H9 (cell line): ENCODE results near the gene RXFP2. TPM values are rescaled to one million over a fixed set of nuclear protein-coding genes. Genes with fewer than 3 reads are reported as not detected.

Experiments
- DNase-seq: peaks from one replicate; pipeline ENCODE4 v3.0.0-alpha.2; 2017
- H2AFZ ChIP-seq: one replicate; pipeline ENCODE4 v1.6.1; 2013; ENCODE audit warnings: mild to moderate bottlenecking, low read length, control low read depth, moderate library complexity
- H2AK5ac ChIP-seq: 2 replicates; pipeline ENCODE4 v1.6.1; 2013; ENCODE audit warnings: low read length, control low read depth, mixed read lengths; ENCODE audit not compliant: insufficient read length
- H2BK120ac ChIP-seq: one replicate; pipeline ENCODE4 v1.6.1; 2013; ENCODE audit warnings: low read depth, mild to moderate bottlenecking, low read length, control low read depth, inconsistent platforms; ENCODE audit not compliant: poor library complexity, severe bottlenecking
- H2BK12ac ChIP-seq: 2 replicates; pipeline ENCODE4 v1.6.1; 2013; ENCODE audit warnings: low read length, control low read depth, mixed read lengths, low read depth; ENCODE audit not compliant: insufficient read length
- H2BK15ac ChIP-seq: 2 replicates; pipeline ENCODE4 v1.6.1; 2013; ENCODE audit warnings: low read depth, low read length, control low read depth
- H2BK20ac ChIP-seq: one replicate; pipeline ENCODE4 v1.6.1; 2013; ENCODE audit warnings: low read depth, mild to moderate bottlenecking, low read length, control low read depth, inconsistent platforms; ENCODE audit not compliant: poor library complexity, severe bottlenecking
- H2BK5ac ChIP-seq: 2 replicates; pipeline ENCODE4 v1.6.1; 2013; ENCODE audit warnings: low read length, control low read depth, mixed read lengths; ENCODE audit not compliant: insufficient read length
- H3K14ac ChIP-seq: 2 replicates; pipeline ENCODE4 v1.6.1; 2013; ENCODE audit warnings: low read length, control low read depth; ENCODE audit not compliant: insufficient read depth
- H3K18ac ChIP-seq: 2 replicates; pipeline ENCODE4 v1.6.1; 2013; ENCODE audit warnings: low read depth, mild to moderate bottlenecking, mixed read lengths, low read length, control low read depth; ENCODE audit not compliant: insufficient read length
- H3K23ac ChIP-seq: 2 replicates; pipeline ENCODE4 v1.6.1; 2013; ENCODE audit warnings: low read length, control low read depth, mixed read lengths, low read depth; ENCODE audit not compliant: insufficient read length
- H3K23me2 ChIP-seq: 2 replicates; pipeline ENCODE4 v1.6.1; 2013; ENCODE audit warnings: low read depth, mild to moderate bottlenecking, mixed read lengths, low read length, control low read depth; ENCODE audit not compliant: insufficient read length, poor library complexity, severe bottlenecking
- H3K27ac ChIP-seq: 2 replicates; pipeline ENCODE4 v1.5.1; 2013; ENCODE audit warnings: low read length, control low read depth, mixed read lengths, low read depth; ENCODE audit not compliant: insufficient read length
- H3K27me3 ChIP-seq: 2 replicates; pipeline ENCODE4 v1.6.1; 2013; ENCODE audit warnings: low read length, control low read depth, inconsistent platforms; ENCODE audit not compliant: insufficient read depth
- H3K4ac ChIP-seq: 2 replicates; pipeline ENCODE4 v1.6.1; 2013; ENCODE audit warnings: low read depth, mild to moderate bottlenecking, control low read depth, inconsistent platforms, low read length, moderate library complexity
- H3K4me1 ChIP-seq: 2 replicates; pipeline ENCODE4 v1.6.1; 2013; ENCODE audit warnings: low read length, control low read depth, inconsistent platforms; ENCODE audit not compliant: insufficient read depth
- H3K4me2 ChIP-seq: 2 replicates; pipeline ENCODE4 v1.6.1; 2013; ENCODE audit warnings: low read length, control low read depth, mixed read lengths; ENCODE audit not compliant: insufficient read length, insufficient read depth
- H3K56ac ChIP-seq: 2 replicates; pipeline ENCODE4 v1.6.1; 2013; ENCODE audit warnings: low read depth, mild to moderate bottlenecking, mixed read lengths, low read length, control low read depth; ENCODE audit not compliant: insufficient read length
- H3K79me1 ChIP-seq: 2 replicates; pipeline ENCODE4 v1.6.1; 2013; ENCODE audit warnings: low read depth, mild to moderate bottlenecking, moderate library complexity, low read length, control low read depth, inconsistent platforms; ENCODE audit not compliant: insufficient read depth, poor library complexity, severe bottlenecking
- H3K79me2 ChIP-seq: 2 replicates; pipeline ENCODE4 v1.6.1; 2013; ENCODE audit warnings: low read length, control low read depth, inconsistent platforms; ENCODE audit not compliant: insufficient read depth
- H3K9ac ChIP-seq: 2 replicates; pipeline ENCODE4 v1.6.1; 2013; ENCODE audit warnings: low read length, control low read depth, mixed read lengths; ENCODE audit not compliant: insufficient read length; ENCODE audit errors: extremely low read depth
- H3K9me3 ChIP-seq: one replicate; pipeline ENCODE4 v1.6.1; 2013; ENCODE audit warnings: low read depth, low read length, inconsistent platforms; ENCODE audit not compliant: control insufficient read depth
- H3T11ph ChIP-seq: one replicate; pipeline ENCODE4 v1.6.1; 2013; ENCODE audit warnings: mild to moderate bottlenecking, low read length, control low read depth, inconsistent platforms
- H4K20me1 ChIP-seq: one replicate; pipeline ENCODE4 v1.6.1; 2013; ENCODE audit not compliant: control insufficient read depth, insufficient read length, insufficient read depth
- H4K5ac ChIP-seq: 2 replicates; pipeline ENCODE4 v1.6.1; 2013; ENCODE audit warnings: low read depth, mild to moderate bottlenecking, mixed read lengths, low read length, control low read depth; ENCODE audit not compliant: insufficient read length
- H4K8ac ChIP-seq: replicated peaks from 2 replicates; pipeline ENCODE4 v1.6.1; 2013; ENCODE audit warnings: low read length, control low read depth, mixed read lengths, low read depth; ENCODE audit not compliant: insufficient read length
- H4K91ac ChIP-seq: 2 replicates; pipeline ENCODE4 v1.6.1; 2013; ENCODE audit warnings: low read depth, mild to moderate bottlenecking, moderate library complexity, mixed read lengths, low read length, control low read depth; ENCODE audit not compliant: insufficient read length
- H3K27ac Mint-ChIP-seq, 3 experiments: 2 replicates in 2 of 3; 3 replicates in 1 of 3; pipeline ENCODE4 v1.8.0; 2020 to 2021; ENCODE audit warnings: mixed read lengths in 3 of 3, mild to moderate bottlenecking in 1 of 3, moderate library complexity in 1 of 3
- H3K27me3 Mint-ChIP-seq: 2 replicates; pipeline ENCODE4 v1.8.0; 2021; ENCODE audit warnings: low read depth, mild to moderate bottlenecking, moderate library complexity, mixed read lengths
- H3K36me3 Mint-ChIP-seq, 3 experiments: 2 replicates in 2 of 3; 3 replicates in 1 of 3; pipeline ENCODE4 v1.8.0; 2020 to 2021; ENCODE audit warnings: low read depth in 3 of 3, mixed read lengths in 3 of 3; ENCODE audit not compliant: insufficient read depth in 1 of 3
- H3K4me1 Mint-ChIP-seq, 2 experiments: 2 replicates each; pipeline ENCODE4 v1.8.0; 2020; ENCODE audit warnings: mixed read lengths in 2 of 2
- H3K4me3 Mint-ChIP-seq, 2 experiments: 2 replicates in 1 of 2; 3 replicates in 1 of 2; pipeline ENCODE4 v1.8.0; 2020 to 2021; ENCODE audit warnings: mild to moderate bottlenecking in 2 of 2, mixed read lengths in 2 of 2, moderate library complexity in 1 of 2
- H3K9me3 Mint-ChIP-seq, 2 experiments: 2 replicates in 1 of 2; 3 replicates in 1 of 2; pipeline ENCODE4 v1.8.0; 2020; ENCODE audit warnings: mild to moderate bottlenecking in 2 of 2, mixed read lengths in 2 of 2, moderate library complexity in 1 of 2
- CTCF ChIP-seq: fragments of 200-600 bp; sonication (generic); conservative IDR thresholded peaks from 3 replicates; pipeline ENCODE4 v1.8.0; 2021; ENCODE audit warnings: antibody characterized with exemption, mild to moderate bottlenecking
- WGBS: extraction: QIAGEN DNeasy Blood & Tissue Kit; methylation state at CpG from one replicate; pipeline ENCODE4 v1.1.7; 2013; ENCODE audit warnings: missing lambda C conversion rate, low lambda C conversion rate, mixed read lengths; ENCODE audit not compliant: insufficient read length; ENCODE audit errors: extremely low coverage; 5-methylcytosine and 5-hydroxymethylcytosine counted together
- total RNA-seq: library from RNA; stranded (reverse); gene quantifications from 2 replicates; pipeline ENCODE4 v1.2.1, GENCODE V29; 2021

Gene RXFP2
- total RNA-seq, 1 experiment from 2014 or later = not detected

GRCh38 chr13:31769575-31769974 is 30.2 kb downstream of the RXFP2 start:
- no peak for DNase-seq
- Histone ChIP-seq H3K9ac (no peak overlapping the region), H3K27me3 (no peaks in the 10 kb centered on the region), H4K8ac (no peak overlapping the region), H3K18ac (no peak overlapping the region), H4K91ac (no peak overlapping the region), H2BK20ac (no peak overlapping the region), H3K79me1 (no peaks in the 10 kb centered on the region), H3K4ac (no peak overlapping the region), H3K9me3 (no peaks in the 10 kb centered on the region), H4K20me1 (no peaks in the 10 kb centered on the region), H2AFZ (no peak overlapping the region), H2BK5ac (no peak overlapping the region), H3K56ac (no peak overlapping the region), H3T11ph (no peak overlapping the region), H4K5ac (no peak overlapping the region), H3K23me2 (no peaks in the 10 kb centered on the region), H3K4me1 (no peaks in the 10 kb centered on the region), H2BK120ac (no peak overlapping the region), H3K79me2 (no peaks in the 10 kb centered on the region), H2BK12ac (no peak overlapping the region), H2AK5ac (no peak overlapping the region), H2BK15ac (no peak overlapping the region), H3K23ac (no peak overlapping the region), H3K4me2 (no peak overlapping the region), H3K14ac (no peak overlapping the region), H3K27ac (no peak overlapping the region)
- Mint-ChIP-seq H3K9me3 (no peaks in the 10 kb centered on the region), H3K4me3 (no peak overlapping the region), H3K4me1 (peaks cover 8 to 11% of the 10 kb centered on the region in 2 experiments), H3K27me3 (no peaks in the 10 kb centered on the region), H3K27ac (no peak overlapping the region), H3K36me3 (no peaks in the 10 kb centered on the region)
- TF ChIP-seq CTCF = no peak
- WGBS = no CpG with 5 or more reads among the region's 4 CpGs
